ENCODE measurements around the gene PAPSS2.

Gene PAPSS2

GRCh38 chr10:87685832-87686574 lies 26.3 kb downstream of the PAPSS2 start:
- H3K36me3 ChIP-seq (ENCODE audit: control insufficient read depth, insufficient read depth, low read length) = no peaks in the 10 kb centered on the region
- TF ChIP-seq CTCF (IDR thresholded peaks at IDR 0.05; ENCODE audit: insufficient read depth, low read length, poor library complexity, severe bottlenecking) = no peak
- H3K27me3 ChIP-seq (replicated peaks; ENCODE audit: control insufficient read depth, insufficient read depth, low read length) = no peaks in the 10 kb centered on the region
- H3K4me3 ChIP-seq (replicated peaks; ENCODE audit: low read depth, low read length) = no peak overlapping the region
- no peak for DNase-seq (ENCODE audit: extremely low read depth, insufficient read length)

- no peak for TF ChIP-seq CTCF (IDR thresholded peaks at IDR 0.05; ENCODE audit: insufficient read depth, low read length, poor library complexity, severe bottlenecking)
- H3K27me3 ChIP-seq (replicated peaks; ENCODE audit: control insufficient read depth, insufficient read depth, low read length) = no peaks in the 10 kb centered on the region; the same call in 1 of the 2 replicates
- no peaks in the 10 kb centered on the region for H3K36me3 ChIP-seq (ENCODE audit: control insufficient read depth, insufficient read depth, low read length)
- no peak for DNase-seq (ENCODE audit: extremely low read depth, insufficient read length)
- H3K4me3 ChIP-seq (replicated peaks; ENCODE audit: low read depth, low read length) = no peak overlapping the region
These were observed 31.9 kb downstream of the PAPSS2 start for GRCh38 chr10:87691506-87692070.

- Histone ChIP-seq H3K4me3 (replicated peaks; ENCODE audit: low read depth, low read length) (no peak overlapping the region), H3K36me3 (ENCODE audit: control insufficient read depth, insufficient read depth, low read length) (no peaks in the 10 kb centered on the region), H3K27me3 (replicated peaks; ENCODE audit: control insufficient read depth, insufficient read depth, low read length) (no peaks in the 10 kb centered on the region; the same call in 1 of the 2 replicates)
- TF ChIP-seq CTCF (IDR thresholded peaks at IDR 0.05; ENCODE audit: insufficient read depth, low read length, poor library complexity, severe bottlenecking) = no peak
- DNase-seq (ENCODE audit: extremely low read depth, insufficient read length) = no peak
These were observed 33.3 kb downstream of the PAPSS2 start for GRCh38 chr10:87692956-87693484.

- TF ChIP-seq CTCF (IDR thresholded peaks at IDR 0.05; ENCODE audit: insufficient read depth, low read length, poor library complexity, severe bottlenecking) = no peak
- DNase-seq (ENCODE audit: extremely low read depth, insufficient read length) = no peak
- no peaks in the 10 kb centered on the region for H3K36me3 ChIP-seq (ENCODE audit: control insufficient read depth, insufficient read depth, low read length)
- no peak overlapping the region for H3K4me3 ChIP-seq (replicated peaks; ENCODE audit: low read depth, low read length)
- no peaks in the 10 kb centered on the region; the same call in 1 of the 2 replicates for H3K27me3 ChIP-seq (replicated peaks; ENCODE audit: control insufficient read depth, insufficient read depth, low read length)
These were observed 34.5 kb downstream of the PAPSS2 start for GRCh38 chr10:87694011-87694794.

GRCh38 chr10:87695074-87695473 lies 35.4 kb downstream of the PAPSS2 start:
- TF ChIP-seq CTCF (IDR thresholded peaks at IDR 0.05; ENCODE audit: insufficient read depth, low read length, poor library complexity, severe bottlenecking) = no peak
- Histone ChIP-seq H3K27me3 (replicated peaks; ENCODE audit: control insufficient read depth, insufficient read depth, low read length) (no peaks in the 10 kb centered on the region; the same call in 1 of the 2 replicates), H3K36me3 (ENCODE audit: control insufficient read depth, insufficient read depth, low read length) (no peaks in the 10 kb centered on the region), H3K4me3 (replicated peaks; ENCODE audit: low read depth, low read length) (no peak overlapping the region)
- DNase-seq (ENCODE audit: extremely low read depth, insufficient read length) = no peak

Measured in GM06990 (cell line).